Endometrial microvascular endothelial cells (primary cell): ENCODE results near the gene ZBTB4. TPM values are rescaled to one million over a fixed set of nuclear protein-coding genes. Genes with fewer than 3 reads are reported as not detected.

Experiments
- in situ Hi-C: cut with HindIII; loops from 2 replicates; pipeline ENCODE4 v1.10.0; 2017; ENCODE audit warnings: low sequenced_read_pairs, low pct_unique_long_range_greater_than_20kb; ENCODE audit errors: inconsistent ontology term
- total RNA-seq: library from RNA; depleted of rRNA; stranded (reverse); fragments of >200 nt; gene quantifications from one replicate; pipeline ENCODE4 v1.2.3, GENCODE V29; 2015; ENCODE audit errors: inconsistent ontology term

ZBTB4 gene
- total RNA-seq, 1 donor from 2014 or later = 23.1 TPM

- in situ Hi-C loops = no loop called here
These were observed 66.0 kb downstream of the ZBTB4 start for GRCh38 chr17:7413346-7413985.

- in situ Hi-C loops = no loop called here
These were observed 68.0 kb downstream of the ZBTB4 start for GRCh38 chr17:7411427-7411750.

- in situ Hi-C loops = no loop called here
These were observed 68.6 kb downstream of the ZBTB4 start for GRCh38 chr17:7410634-7411426.

DNA sequence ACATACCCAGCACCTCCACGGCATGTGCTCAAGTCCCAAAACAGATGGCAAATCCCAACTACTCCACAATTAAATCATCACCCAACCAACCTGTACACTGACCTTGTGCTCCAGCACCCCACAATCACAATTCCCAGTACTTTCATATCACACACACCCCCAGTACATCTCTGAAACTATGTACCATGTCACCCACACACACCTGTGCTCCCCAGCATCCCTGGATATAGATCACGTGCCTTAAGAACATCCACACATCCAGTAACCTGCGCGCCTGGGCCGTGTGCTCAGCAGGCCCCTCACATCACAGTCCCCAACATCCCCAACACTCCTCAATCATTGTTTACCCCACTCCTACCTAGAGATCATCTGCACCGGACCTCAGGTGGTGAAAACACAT, 69.7 kb downstream of the ZBTB4 start:
- in situ Hi-C loops = no loop called here

Other genes with a start within 250 kb of the ZBTB4 start
- 31.8 TPM for gene DVL2, start 245.1 kb downstream of the ZBTB4 start, total RNA-seq
- gene PHF23, start 240.2 kb downstream of the ZBTB4 start, total RNA-seq = 65.3 TPM
- gene GABARAP, start 237.2 kb downstream of the ZBTB4 start, total RNA-seq = 154 TPM
- gene CTDNEP1, start 227.9 kb downstream of the ZBTB4 start, total RNA-seq = 55.9 TPM
- 46.6 TPM for gene ELP5, start 227.4 kb downstream of the ZBTB4 start, total RNA-seq
- 16.4 TPM for gene CLDN7, start 217.2 kb downstream of the ZBTB4 start, total RNA-seq
- gene SLC2A4, start 197.9 kb downstream of the ZBTB4 start, total RNA-seq = not detected
- not detected for gene YBX2, start 185.0 kb downstream of the ZBTB4 start, total RNA-seq
- gene EIF5A, start 172.0 kb downstream of the ZBTB4 start, total RNA-seq = 666 TPM
- gene GPS2, start 164.3 kb downstream of the ZBTB4 start, total RNA-seq = 39.7 TPM
- gene NEURL4, start 150.3 kb downstream of the ZBTB4 start, total RNA-seq = 15.1 TPM
- gene ACAP1, start 143.1 kb downstream of the ZBTB4 start, total RNA-seq = not detected
- gene KCTD11, start 127.5 kb downstream of the ZBTB4 start, total RNA-seq = 7.8 TPM
- not detected for gene TMEM95, start 124.5 kb downstream of the ZBTB4 start, total RNA-seq
- gene TNK1, start 98.5 kb downstream of the ZBTB4 start, total RNA-seq = not detected
- gene PLSCR3, start 85.1 kb downstream of the ZBTB4 start, total RNA-seq = 55.8 TPM
- gene TMEM256, start 75.5 kb downstream of the ZBTB4 start, total RNA-seq = 109 TPM
- gene NLGN2, start 71.8 kb downstream of the ZBTB4 start, total RNA-seq = 3.4 TPM
- not detected for gene SPEM1, start 59.3 kb downstream of the ZBTB4 start, total RNA-seq
- gene SPEM2, start 54.0 kb downstream of the ZBTB4 start, total RNA-seq = not detected
- gene SPEM3, start 50.8 kb downstream of the ZBTB4 start, total RNA-seq = not detected
- gene TMEM102, start 44.2 kb downstream of the ZBTB4 start, total RNA-seq = 5.2 TPM
- not detected for gene FGF11, start 40.1 kb downstream of the ZBTB4 start, total RNA-seq
- gene CHRNB1, start 34.6 kb downstream of the ZBTB4 start, total RNA-seq = 14.1 TPM
- gene SLC35G6, start 1.8 kb upstream of the ZBTB4 start, total RNA-seq = not detected
- gene POLR2A, start 4.7 kb upstream of the ZBTB4 start, total RNA-seq = 40.6 TPM
- gene TNFSF12, start 69.4 kb upstream of the ZBTB4 start, total RNA-seq = 9.5 TPM
- 2.1 TPM for gene TNFSF13, start 79.1 kb upstream of the ZBTB4 start, total RNA-seq
- gene SENP3, start 82.3 kb upstream of the ZBTB4 start, total RNA-seq = 113 TPM
- gene CD68, start 100.0 kb upstream of the ZBTB4 start, total RNA-seq = 22.9 TPM
- 328 TPM for gene MPDU1, start 104.2 kb upstream of the ZBTB4 start, total RNA-seq
- not detected for gene SOX15, start 110.5 kb upstream of the ZBTB4 start, total RNA-seq
- 29.0 TPM for gene FXR2, start 135.3 kb upstream of the ZBTB4 start, total RNA-seq
- gene SAT2, start 148.2 kb upstream of the ZBTB4 start, total RNA-seq = 48.7 TPM
- gene SHBG, start 150.5 kb upstream of the ZBTB4 start, total RNA-seq = not detected
- not detected for gene ATP1B2, start 171.3 kb upstream of the ZBTB4 start, total RNA-seq
- 57.6 TPM for gene TP53, start 207.9 kb upstream of the ZBTB4 start, total RNA-seq
- 24.4 TPM for gene WRAP53, start 208.8 kb upstream of the ZBTB4 start, total RNA-seq
- gene EFNB3, start 225.6 kb upstream of the ZBTB4 start, total RNA-seq = not detected
- gene DNAH2, start 238.1 kb upstream of the ZBTB4 start, total RNA-seq = 1.1 TPM